Motor neuron (in vitro differentiated cells): ENCODE measurements around the gene TFAP2A. TPM values are rescaled to one million over a fixed set of nuclear protein-coding genes. Genes with fewer than 3 reads are reported as not detected.

Source experiments
- ATAC-seq, 8 experiments: fragments of 200-7000 bp; cut with Tn5 transposase; replicated peaks in 6 of 8; 2 replicates each; pipeline ENCODE4 v1.8.0; 2021; ENCODE audit warnings: mild to moderate bottlenecking in 8 of 8, moderate library complexity in 8 of 8
- H3K27ac ChIP-seq, 2 donors: fragments of 250-450 bp; sonication (Bioruptor Pico); 2 replicates each; pipeline ENCODE4 v1.9.0; 2021; ENCODE audit warnings: antibody characterized with exemption in 2 of 2, mild to moderate bottlenecking in 2 of 2, moderate library complexity in 1 of 2
- H3K4me1 ChIP-seq, 2 donors: fragments of 250-450 bp; sonication (Bioruptor Pico); replicated peaks in 1 of 2; 2 replicates each; pipeline ENCODE4 v1.6.1; 2021; ENCODE audit warnings: antibody characterized with exemption in 2 of 2, mild to moderate bottlenecking in 2 of 2, moderate library complexity in 1 of 2
- H3K4me3 ChIP-seq, 5 donors: fragments of 250-450 bp; sonication (Bioruptor Pico); 2 replicates each; pipeline ENCODE4 v1.9.0; 2021; ENCODE audit warnings: antibody characterized with exemption in 5 of 5, mild to moderate bottlenecking in 5 of 5, moderate library complexity in 4 of 5
- WGBS, 10 experiments: fragments of 450-650 bp; shearing (Covaris generic); methylation state at CpG; one replicate each; pipeline ENCODE4 v1.0.0; 2022; 5-methylcytosine and 5-hydroxymethylcytosine counted together
- in situ Hi-C, 9 experiments: fragments of 400-800 bp; cut with MboI; loops; one replicate each; pipeline ENCODE4 v1.15.0; 2021; ENCODE audit warnings: low sequenced_read_pairs in 9 of 9, low pct_unique_long_range_greater_than_20kb in 2 of 9; ENCODE audit not compliant: unreplicated experiment in 9 of 9
- total RNA-seq, 8 experiments: library from RNA; unstranded; fragments of 300-600 nt; gene quantifications; 2 replicates each; pipeline versions ENCODE4 v1.2.3 to v1.2.4, GENCODE V29; 2022

The TFAP2A gene
- total RNA-seq, 8 experiments from 2014 or later = 0.05 to 7.9 (median 1.3) TPM

DNA sequence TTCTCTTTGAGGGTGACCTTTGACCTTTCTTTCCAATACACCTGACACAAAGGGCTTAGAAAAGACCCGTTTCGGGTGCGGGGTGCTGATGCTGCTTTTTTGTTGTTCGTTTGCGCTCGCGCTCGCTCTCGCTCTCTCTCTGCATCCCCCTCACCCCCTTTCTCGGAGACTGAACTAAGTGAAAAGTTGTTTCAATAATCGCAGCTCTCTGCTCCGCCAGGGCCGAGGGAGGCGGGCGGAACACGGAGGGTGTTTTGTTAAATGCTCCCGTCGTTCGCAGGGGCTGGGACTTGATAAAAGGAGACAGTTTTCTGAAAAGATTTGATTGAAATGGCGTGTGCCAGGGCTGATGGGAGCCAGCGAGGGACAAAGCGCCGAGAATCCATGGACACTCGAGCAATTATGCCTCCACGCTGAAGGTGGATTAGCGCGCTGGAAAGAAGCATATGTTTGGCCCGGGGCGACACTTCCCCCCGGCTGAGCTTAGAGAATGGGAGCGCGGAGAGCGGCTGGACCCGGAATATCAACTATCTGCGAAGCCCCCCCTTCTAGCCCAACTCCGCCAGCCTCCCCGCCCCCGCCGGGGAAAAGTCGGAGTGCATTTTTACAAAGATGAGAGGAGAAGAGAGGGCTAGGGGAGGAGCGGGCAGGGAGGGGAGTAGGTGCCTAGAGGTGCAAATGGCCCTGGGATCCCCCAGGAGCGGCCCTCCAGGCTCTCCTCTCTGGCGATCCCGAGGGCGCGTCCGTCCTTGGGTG is 25.0 kb downstream of the TFAP2A start:
- H3K4me1 ChIP-seq = peaks cover 0 to 3% of the 10 kb centered on the region in 2 donors
- 2 to 34% (median 6%) methylated on average over 4 to 25 of the region's 47 CpGs; no CpG with 5 or more reads in 1 of the 10 experiments for WGBS, 10 experiments
- in situ Hi-C loops = no loop called here
- H3K4me3 ChIP-seq = peak overlapping the region in 2 of 5 donors; percentile 7 to 13
- peak in 5 of 8 experiments; percentile 25 to 70 (median 38) for ATAC-seq
- H3K27ac ChIP-seq = no peak overlapping the region

DNA sequence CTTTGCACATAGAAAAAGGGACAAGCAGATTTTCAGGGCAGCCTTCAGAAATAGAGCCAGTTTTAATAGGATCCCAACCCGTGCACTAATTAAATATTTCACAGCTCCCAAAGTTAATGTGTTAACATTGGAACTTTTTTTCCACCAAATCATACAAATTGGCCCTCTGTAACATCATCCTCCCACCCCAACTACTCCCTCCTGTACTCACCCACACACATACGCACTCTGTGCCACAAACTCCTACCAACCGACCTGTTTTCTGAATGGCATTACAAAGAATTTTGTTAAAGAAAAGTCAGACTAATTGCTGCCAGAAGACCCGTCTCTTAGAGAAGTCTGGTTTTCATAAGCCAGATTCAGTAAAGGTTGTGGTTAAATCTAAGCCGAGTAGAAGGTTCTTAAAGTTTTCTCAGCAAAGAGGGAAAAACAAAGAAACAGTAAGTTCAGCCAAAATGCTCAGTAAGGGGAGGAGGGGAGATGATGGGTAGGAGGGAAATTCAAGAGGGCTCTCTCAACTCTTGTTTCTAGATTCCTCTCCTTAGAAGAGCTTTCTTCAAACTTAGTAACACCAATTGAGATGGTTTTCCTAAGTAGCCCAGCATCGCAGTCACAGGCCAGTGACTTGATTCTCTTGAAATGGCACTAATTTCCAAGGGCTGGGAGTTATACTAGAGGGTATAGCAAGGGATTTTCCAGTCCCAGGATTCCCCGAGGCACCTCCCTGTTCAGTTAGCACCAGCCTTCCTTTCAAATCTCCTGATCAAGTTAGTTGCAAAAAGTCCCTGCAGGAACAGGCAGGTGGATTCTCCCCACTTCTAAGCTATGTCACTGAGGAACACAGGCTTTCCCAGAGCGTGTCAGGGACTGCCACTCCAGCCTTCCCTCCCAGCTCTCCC is 27.9 kb downstream of the TFAP2A start:
- no peak for ATAC-seq
- H3K27ac ChIP-seq = no peak overlapping the region
- H3K4me3 ChIP-seq = no peak overlapping the region
- 0 to 57% (median 32%) methylated on average over 1 to 8 of the region's 8 CpGs for WGBS, 10 experiments
- peaks cover 9 to 18% of the 10 kb centered on the region in 2 donors for H3K4me1 ChIP-seq
- in situ Hi-C loops = no loop called here

DNA sequence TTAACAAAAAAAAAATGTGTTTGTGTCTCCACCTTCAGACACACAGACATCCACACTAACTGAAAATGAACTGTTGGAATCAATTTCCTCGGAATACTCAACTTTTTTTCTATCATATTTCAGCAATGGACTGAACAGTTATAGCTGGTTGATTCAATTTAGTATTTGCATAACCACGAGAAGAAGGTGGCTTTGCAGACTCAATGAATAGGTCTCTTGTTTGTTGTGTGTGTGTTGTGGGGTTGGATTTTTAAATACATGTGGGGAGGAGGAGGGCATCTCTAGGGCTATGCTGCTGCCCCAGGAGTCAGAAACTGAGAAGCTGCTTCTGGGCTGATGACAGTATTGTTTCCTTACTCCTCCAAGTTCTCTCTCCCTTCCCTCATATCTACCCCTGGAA is 28.7 kb downstream of the TFAP2A start:
- WGBS, 10 experiments = 0 to 30% (median 13%) methylated on average over 1 to 2 of the region's 2 CpGs; no CpG with 5 or more reads in 2 of the 10 experiments
- H3K27ac ChIP-seq = no peak overlapping the region
- peaks cover 9 to 18% of the 10 kb centered on the region in 2 donors for H3K4me1 ChIP-seq
- no peak for ATAC-seq
- H3K4me3 ChIP-seq = no peak overlapping the region
- in situ Hi-C loops = no loop called here

DNA sequence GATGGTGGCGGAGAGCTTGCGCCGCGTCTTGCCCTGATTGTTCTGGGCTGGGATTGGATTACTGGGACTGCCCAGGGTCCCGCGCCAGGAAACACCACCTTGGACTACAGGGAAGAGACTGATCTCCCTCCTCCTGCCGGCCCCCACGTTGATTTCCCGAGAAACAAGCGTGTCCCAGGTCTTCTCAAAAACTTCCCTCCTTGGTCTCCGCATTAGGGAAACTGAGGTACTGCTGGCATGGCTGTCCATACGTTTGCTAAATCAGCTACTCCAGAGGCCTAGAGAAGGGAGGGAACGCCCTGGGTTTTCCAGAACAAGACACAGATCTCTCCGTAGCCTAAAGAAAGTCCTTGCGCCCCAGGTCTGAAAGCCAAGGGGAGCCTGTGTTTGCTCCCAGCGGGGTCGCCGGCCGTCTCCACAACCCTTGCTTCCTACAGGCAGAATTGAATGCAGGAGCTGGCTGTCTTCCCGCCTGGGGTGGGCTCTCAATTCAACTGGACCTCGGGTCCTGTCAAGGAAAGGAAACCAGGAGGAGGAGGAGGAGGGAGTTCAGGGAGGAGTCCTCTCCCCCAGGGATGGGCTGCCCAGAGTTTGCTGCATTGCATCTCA is 29.2 kb downstream of the TFAP2A start:
- WGBS, 10 experiments = 0 to 40% (median 18%) methylated on average over 1 to 9 of the region's 21 CpGs; no CpG with 5 or more reads in 4 of the 10 experiments
- Histone ChIP-seq H3K4me3 (no peak overlapping the region), H3K4me1 (peaks cover 9 to 18% of the 10 kb centered on the region in 2 donors), H3K27ac (no peak overlapping the region)
- in situ Hi-C loops = no loop called here
- no peak for ATAC-seq

DNA sequence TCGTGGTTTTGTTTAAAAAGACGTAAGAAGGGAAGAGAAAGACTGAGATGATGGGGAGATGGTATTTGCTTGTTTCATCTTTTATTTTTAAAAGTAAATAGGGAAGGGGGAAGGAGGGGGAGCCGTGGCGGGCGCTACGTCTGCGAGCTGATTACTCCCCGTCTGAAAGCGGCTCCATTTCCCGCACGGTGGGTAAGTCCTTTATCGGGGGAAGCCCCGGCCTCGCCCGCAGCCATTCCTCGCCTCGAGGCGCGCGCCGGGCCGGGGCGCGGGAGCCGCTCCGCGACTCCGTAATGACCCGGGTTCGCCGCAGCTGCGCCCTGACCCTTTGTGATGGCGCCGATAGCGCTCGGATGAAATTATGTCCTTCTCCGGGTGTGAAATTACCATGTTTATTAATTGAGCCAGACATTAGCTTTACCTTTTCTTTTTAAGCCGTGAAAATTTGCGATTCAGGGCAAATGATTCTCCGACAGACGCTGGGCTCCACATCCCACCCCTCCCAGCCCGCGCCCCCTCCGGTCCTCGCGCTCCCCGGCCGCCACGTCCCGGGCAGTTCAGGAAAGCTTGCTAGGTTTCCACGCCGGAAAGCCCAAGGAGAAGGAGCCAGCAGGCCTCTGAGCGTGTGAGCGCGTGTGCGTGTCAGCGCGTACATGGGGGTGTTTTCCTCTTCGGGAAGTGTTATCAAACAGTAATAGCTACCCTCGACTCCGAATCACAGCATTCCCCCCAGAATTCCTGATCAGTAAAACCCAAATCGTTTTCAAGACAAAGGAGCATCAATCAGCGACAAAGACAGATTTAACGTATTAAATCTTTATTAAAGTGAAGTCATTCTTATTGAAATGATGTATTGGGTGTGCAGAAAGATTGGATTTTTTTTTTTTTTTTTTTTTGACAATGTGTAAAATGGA is 30.0 kb downstream of the TFAP2A start:
- peak in 4 of 8 experiments; percentile 29 to 41 (median 34) for ATAC-seq
- WGBS, 10 experiments = 4 to 40% (median 11%) methylated on average over 4 to 43 of the region's 64 CpGs; no CpG with 5 or more reads in 2 of the 10 experiments
- Histone ChIP-seq H3K4me1 (peaks cover 9 to 18% of the 10 kb centered on the region in 2 donors), H3K27ac (no peak overlapping the region), H3K4me3 (peak overlapping the region; percentile 1 to 13 (median 4))
- in situ Hi-C loops = no loop called here

DNA sequence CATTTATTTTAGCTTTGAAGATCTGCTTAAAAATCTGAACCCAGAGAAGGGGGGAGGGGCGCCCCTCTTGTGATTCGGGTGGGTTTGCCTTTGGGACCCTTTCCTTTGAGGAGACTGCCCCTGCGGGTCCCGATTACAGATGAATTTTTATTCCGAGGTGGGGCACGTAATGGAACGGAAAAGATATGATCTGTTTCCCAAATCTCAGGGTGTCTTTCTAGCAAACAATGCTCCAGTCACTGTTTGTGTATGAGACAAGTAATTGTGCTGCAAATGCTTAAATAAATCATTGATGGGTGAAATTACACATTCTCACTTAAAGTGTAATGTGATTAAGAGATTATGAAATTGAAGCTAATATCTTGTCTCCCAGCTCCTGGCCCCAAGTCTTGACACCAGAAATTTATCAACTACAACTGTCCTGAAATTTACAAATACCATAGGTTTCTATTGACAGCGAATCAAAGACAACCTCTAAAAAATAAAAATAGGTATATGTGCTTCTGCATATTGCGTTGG is 30.7 kb downstream of the TFAP2A start:
- Histone ChIP-seq H3K4me1 (peaks cover 9 to 18% of the 10 kb centered on the region in 2 donors), H3K4me3 (no peak overlapping the region), H3K27ac (no peak overlapping the region)
- no peak for ATAC-seq
- in situ Hi-C loops = no loop called here
- WGBS, 10 experiments = 0 to 55% (median 9%) methylated on average over 1 to 6 of the region's 9 CpGs; no CpG with 5 or more reads in 2 of the 10 experiments

DNA sequence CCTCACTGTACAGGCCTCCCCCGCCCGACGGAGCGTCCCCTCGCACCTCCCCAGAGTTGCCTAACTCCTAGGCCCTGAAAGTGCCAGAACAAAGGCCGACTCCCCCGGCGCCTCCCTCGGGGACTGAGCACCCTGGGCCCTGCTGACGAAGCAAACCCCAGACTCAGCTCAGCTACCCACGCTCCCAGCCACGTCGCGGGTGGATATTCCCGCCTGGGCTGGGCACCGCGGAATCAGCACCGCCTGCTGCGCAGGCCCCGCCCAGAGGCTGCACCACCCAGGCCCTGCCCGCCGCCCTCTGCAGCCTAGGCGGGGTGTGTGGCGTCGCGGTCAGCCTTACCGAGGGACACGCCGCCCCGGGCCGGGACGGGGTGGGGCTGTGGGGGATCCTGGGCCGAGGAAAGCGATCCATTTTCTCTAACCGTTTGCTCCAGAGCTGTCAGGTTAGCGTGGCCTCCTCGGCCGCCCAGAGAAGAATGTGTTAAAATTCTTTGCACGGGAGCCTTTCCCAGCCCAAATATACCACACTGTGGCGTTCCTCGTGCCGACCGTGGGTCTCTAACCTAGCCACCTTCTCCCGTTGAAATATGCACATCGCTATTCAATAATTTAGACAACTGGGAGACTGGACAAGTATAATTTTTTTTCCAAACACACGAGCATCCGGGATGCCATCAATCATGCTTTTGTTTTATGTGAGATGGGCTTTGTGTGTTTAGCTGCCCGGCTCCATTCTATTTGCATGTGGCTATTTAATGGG is 31.4 kb downstream of the TFAP2A start:
- Histone ChIP-seq H3K27ac (no peak overlapping the region), H3K4me1 (peaks cover 9 to 18% of the 10 kb centered on the region in 2 donors), H3K4me3 (peak overlapping the region in 2 of 5 donors; percentile 4 to 6)
- in situ Hi-C loops = no loop called here
- peak; percentile 66 to 93 (median 86) for ATAC-seq
- WGBS, 10 experiments = 0 to 8% (median 3%) methylated on average over 2 to 14 of the region's 48 CpGs; no CpG with 5 or more reads in 4 of the 10 experiments

DNA sequence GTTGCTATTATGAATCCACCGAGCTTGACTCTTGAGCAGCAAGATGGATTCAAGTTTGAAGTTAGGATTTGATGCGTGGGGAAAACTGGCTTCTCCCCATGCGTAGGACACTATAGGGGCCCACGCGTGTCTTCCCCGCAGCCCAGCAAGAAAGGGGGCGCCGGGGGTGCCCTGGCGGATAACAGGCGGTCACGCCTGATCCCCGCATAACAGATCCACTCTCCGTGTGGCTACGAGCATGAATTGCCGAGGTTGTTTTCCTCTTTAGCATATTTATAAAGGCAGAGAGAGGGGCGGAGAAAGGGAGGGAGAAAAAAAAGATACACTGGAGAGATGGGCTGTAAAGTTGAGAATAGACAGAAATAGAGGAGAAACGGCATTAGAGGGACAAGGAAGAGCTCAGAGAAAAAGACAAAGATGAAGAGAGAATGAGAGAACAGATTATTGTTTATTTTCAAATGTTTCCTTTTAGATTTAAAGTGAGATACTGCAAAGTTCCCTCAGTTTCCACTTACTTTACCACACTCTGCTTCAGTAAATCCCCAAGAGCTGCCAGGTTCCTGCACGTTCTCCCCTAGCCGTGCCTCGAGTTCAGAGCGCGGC is 32.0 kb downstream of the TFAP2A start:
- H3K4me3 ChIP-seq = peak overlapping the region in 1 of 5 donors; percentile 4
- WGBS, 10 experiments = 7 to 63% (median 31%) methylated on average over 1 to 17 of the region's 22 CpGs
- in situ Hi-C loops = no loop called here
- H3K4me1 ChIP-seq = peaks cover 9 to 18% of the 10 kb centered on the region in 2 donors
- ATAC-seq = peak in 3 of 8 experiments; percentile 17 to 34 (median 27)
- H3K27ac ChIP-seq = no peak overlapping the region

DNA sequence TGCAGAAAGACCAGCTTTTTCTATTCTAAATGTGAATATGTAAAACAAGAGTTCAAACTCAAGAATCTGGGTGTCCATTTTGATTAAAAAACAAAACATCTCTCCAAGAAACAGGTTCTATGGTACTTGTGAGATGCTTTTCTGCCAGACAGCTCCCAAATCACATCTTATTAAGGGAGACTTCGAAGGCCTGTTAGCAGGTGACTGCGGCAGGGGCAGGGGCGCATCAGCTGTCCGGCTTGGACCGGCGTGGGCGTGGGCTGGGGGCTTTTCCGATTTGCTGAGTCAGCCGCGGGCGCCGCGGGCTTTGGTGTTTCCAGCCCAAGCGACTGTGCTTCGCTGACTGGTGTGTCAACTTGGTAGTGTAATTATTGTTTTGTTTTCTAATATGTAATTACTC is 32.6 kb downstream of the TFAP2A start:
- Histone ChIP-seq H3K4me1 (peaks cover 9 to 18% of the 10 kb centered on the region in 2 donors), H3K27ac (no peak overlapping the region), H3K4me3 (no peak overlapping the region)
- in situ Hi-C loops = no loop called here
- ATAC-seq = peak in 1 of 8 experiments; percentile 12
- 4 to 45% (median 33%) methylated on average over 1 to 13 of the region's 15 CpGs; no CpG with 5 or more reads in 5 of the 10 experiments for WGBS, 10 experiments

DNA sequence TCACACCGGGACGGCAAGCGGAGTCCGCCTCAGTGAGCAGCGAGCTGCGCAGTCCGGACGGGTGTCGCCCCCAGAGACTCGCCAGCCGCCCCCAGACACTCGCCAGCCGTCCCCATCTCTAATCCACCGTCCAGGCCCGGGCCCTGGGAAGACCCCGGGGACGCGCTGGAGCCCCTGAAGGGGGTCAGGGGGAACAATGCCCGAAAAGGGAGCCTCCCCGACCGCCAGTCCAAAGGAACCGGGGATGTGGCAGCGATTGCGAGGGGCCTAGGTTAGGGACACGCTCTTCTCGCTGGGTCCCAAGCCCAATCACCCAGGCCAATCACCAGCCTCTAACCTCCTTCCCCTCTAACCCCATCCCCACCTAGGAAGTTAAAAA is 33.1 kb downstream of the TFAP2A start:
- WGBS, 10 experiments = 19 to 80% (median 66%) methylated on average over 1 to 5 of the region's 26 CpGs; no CpG with 5 or more reads in 6 of the 10 experiments
- ATAC-seq = no peak
- Histone ChIP-seq H3K27ac (no peak overlapping the region), H3K4me3 (no peak overlapping the region), H3K4me1 (peaks cover 9 to 18% of the 10 kb centered on the region in 2 donors)
- in situ Hi-C loops = no loop called here
